HG03108 (cell line): ENCODE data around the gene ZNF554.
"Not testable (repeated sequence)": the region's sequence is repeated elsewhere in the genome, so short reads cannot be mapped to it uniquely, and the experiment has no call there.

ENCODE experiments used
- ATAC-seq: cut with Tn5 transposase; IDR thresholded peaks from one replicate; pipeline ENCODE4 v1.9.1; 2021; ENCODE audit warnings: moderate library complexity; ENCODE audit not compliant: unreplicated experiment

ZNF554 gene

GRCh38 chr19:2806736-2807378 lies 12.8 kb upstream of the ZNF554 start:
- ATAC-seq = no peak

GRCh38 chr19:2807379-2808128 lies 12.1 kb upstream of the ZNF554 start:
- ATAC-seq = no peak

- ATAC-seq = no peak
Measured at GRCh38 chr19:2808129-2808941, 11.3 kb upstream of the ZNF554 start.

- no peak for ATAC-seq
Measured at GRCh38 chr19:2809387-2810140, 10.1 kb upstream of the ZNF554 start.

GRCh38 chr19:2810141-2811091 lies 9.3 kb upstream of the ZNF554 start:
- no peak for ATAC-seq

DNA sequence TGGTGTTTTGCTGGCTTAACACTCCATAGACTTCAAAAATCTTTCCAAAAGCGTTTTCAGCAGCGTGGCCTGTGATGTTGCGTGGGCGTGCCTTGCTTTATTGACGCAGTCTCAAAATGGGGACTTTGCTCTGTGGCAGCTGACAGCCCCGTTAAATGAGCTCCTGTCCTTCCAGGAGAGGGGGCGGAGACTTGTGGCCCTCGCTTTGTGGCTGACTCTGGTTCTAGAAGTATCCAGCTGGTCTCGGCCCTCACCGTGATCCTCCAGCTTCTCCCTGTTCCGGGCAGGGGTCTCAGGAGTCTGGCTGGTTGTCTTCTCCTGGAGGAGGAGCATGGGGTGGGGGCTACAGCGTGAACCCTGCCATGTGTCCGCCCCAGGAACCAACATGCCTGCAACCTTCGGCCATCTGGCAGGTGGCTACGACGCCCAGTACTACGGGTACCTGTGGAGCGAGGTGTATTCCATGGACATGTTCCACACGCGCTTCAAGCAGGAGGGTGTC lies 8.4 kb upstream of the ZNF554 start:
- no peak for ATAC-seq

GRCh38 chr19:2811735-2812413 lies 7.8 kb upstream of the ZNF554 start:
- no peak for ATAC-seq

GRCh38 chr19:2812414-2813234 lies 7.0 kb upstream of the ZNF554 start:
- no peak for ATAC-seq

DNA sequence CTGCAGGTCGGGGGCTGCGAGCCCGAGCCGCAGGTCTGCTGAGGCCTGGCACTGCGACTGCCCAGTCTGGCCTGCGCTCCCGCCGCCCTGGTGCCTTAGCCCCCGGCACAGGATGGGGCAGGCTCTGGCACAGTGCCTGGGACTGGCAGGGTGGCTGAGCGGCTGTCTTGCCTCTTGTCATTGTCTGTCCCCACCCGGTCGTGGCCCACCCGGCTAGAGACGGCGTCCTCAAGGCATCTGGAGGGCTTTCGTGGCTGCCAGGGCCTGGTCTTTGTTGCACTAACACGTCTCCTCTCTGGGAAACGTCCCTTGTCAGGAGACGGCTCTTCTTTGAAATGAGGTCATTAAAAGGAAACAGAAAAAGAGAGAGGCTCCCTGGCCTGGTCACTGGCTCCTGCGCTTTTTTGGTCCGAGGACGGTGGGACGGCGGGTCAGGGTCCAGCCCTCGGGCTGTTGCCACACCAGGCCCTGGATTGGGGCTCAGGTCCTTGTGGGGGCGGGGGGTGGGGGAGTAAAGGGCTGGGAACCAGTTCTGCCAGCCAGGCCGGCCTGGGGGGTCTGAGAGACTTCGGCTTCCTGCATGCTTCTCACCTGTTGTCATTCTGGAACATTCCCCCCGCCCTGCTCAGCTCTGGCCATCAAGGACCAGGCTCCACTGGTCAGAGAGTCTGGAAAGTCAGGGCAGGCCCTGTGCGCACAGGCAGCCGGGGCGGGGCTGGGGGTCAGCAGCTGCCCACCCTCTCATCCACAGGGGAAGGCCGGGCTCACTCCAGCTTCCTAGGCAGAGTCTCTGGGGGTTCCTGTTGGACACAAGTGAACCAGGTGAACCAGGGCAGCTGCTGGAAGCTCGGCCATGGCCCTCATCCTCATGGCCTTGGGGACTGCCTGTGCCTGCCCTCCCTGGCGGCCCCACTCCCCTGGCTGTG lies 6.2 kb upstream of the ZNF554 start:
- no peak for ATAC-seq

DNA sequence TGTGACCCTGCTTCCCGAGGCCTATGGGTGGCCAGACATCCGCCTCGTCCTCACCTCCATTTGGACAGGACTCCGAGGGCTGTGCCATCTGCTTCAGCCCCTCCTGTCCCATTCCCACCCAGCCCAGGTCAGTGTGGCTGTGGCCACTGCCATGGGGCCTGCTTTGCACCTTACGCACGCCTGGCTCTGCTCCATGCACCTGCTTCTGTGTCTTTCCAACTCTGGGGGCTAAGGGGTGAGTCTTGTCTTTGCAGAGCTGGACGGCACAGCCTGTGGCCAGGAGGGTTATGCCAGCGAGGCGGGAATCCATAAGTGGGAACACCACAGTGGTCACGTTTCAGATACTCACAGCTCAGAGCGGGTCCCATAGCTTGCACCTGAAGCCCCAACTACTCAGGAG lies 5.2 kb upstream of the ZNF554 start:
- ATAC-seq = no peak

DNA sequence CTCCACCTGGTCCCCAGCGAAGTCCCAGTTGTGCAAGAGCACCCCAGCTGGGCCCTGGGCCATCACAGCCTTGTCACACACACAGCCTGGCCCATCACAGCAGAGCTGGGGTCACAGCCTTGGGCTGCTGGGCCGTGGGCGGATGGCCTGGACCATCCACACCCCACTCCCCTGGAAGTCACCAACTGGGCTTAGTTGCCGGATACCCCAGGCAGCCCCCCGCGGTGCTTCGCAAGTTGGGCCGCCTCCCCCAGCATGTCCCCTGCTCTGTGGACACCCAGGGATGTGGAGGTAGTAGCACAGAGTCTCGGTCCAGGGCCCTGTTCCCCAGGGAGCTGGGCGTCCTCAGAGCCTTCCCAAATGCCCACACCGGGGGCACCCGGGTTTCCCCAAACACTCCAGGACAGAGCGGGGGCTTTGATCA lies 4.5 kb upstream of the ZNF554 start:
- ATAC-seq = no peak

DNA sequence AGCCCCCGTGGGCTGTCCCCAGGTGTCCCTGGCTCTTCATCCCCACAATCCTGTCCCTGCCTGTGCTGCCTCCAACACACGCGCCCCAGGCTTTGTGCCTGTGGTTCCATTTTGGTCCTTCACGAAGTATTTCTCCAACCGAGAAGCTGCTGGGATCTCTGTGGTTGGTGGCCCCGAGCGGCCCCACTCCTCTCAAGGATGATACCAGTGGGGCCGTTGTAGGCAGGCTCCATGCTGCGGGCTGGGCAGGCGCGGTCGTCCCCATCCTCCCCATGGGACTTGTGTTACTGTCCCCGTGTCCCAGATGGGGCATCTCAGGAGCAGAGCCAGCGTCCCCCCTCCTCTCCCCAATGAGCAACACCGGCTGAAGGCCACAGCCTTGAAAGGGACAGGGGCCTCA lies 3.7 kb upstream of the ZNF554 start:
- no peak for ATAC-seq

DNA sequence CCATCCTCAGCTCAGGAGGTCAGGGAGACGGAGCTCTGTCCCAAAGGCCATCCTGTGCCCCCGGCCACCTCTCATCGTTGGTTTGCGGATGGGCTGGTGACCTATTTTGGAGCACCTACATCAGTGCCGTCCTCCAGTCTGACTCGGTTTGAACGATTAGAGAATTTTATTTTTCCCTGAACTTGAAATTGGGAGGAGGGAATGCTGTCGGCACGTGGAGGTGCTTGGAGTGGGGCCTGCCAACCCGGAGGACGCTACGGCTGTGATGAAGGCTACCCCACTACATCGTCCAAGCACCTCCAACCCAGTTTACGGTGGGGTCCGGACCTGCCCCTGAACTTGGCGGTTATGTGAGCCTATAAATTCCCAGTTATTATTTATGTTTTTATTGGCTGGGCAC lies 3.0 kb upstream of the ZNF554 start:
- ATAC-seq = no peak

GRCh38 chr19:2817237-2817829 lies 2.3 kb upstream of the ZNF554 start:
- not testable (repeated sequence) for ATAC-seq

DNA sequence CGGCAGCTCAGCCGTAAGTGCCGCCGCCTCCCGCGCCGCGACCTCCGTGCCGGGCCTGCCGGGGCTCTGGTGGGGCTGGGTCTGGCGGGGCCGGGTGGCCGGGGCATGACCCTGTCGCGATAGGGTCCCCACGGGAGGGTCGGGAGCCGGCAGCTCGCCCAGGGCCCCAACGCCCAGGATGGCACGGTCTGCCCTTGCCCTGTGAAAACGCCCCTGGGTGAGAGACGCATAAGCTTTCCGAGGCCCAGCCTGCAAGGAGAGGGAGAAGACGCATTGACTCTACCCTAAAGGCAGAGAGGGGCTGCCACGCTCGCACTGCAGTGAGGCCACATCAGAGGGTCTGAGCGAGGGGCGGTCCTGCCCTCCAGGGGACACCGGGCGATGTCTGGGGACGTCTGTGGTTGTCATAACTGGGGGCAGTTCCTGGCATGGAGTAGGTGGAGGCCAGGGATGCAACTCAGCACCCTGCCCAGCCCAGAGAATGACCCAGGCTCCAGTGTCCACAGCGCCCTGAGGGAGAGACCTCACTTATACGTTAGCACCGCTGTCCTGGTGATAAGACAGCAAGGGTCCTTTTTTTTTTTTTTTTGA lies 539 bp downstream of the ZNF554 start:
- ATAC-seq = no peak

GRCh38 chr19:2822846-2823245 lies 3.2 kb downstream of the ZNF554 start:
- no peak for ATAC-seq

- ATAC-seq = no peak
Measured at GRCh38 chr19:2823646-2824045, 4.0 kb downstream of the ZNF554 start.
